ENCODE measurements around the gene TMEM154. TPM values are rescaled to one million over a fixed set of nuclear protein-coding genes. Genes with fewer than 3 reads are reported as not detected.

TMEM154 gene
- total and polyA plus RNA-seq, 10 of the 15 experiments (the other 5 are each of a cell fraction or from before 2014, with no cell fraction given): 5.1 to 41.4 (median 18.2) TPM

GRCh38 chr4:152605031-152605430 is 74.8 kb downstream of the TMEM154 start:
- intact Hi-C loops (cut with micrococcal nuclease; ENCODE audit: unreplicated experiment): no loop called here
- DNase-seq (ENCODE audit: low read depth, low spot score) (no peak), FAIRE-seq (no peak), ATAC-seq (no peak)
- Histone ChIP-seq H3K9me3 (replicated peaks; ENCODE audit: control insufficient read depth, insufficient read depth, low read length) (no peaks in the 10 kb centered on the region), H3K27me3 (replicated peaks in 1 of 2; ENCODE audit: control insufficient read depth in 2 of 2, insufficient read depth in 2 of 2, low read length in 1 of 2) (no peaks in the 10 kb centered on the region), H3K4me3 (no peak overlapping the region), H3K27ac (ENCODE audit: control insufficient read depth, insufficient read depth) (no peak overlapping the region), H3K4me1 (ENCODE audit: control insufficient read depth, insufficient read depth, low read length) (no peaks in the 10 kb centered on the region; the same call in 1 of the 2 replicates), H4K20me1 (ENCODE audit: control insufficient read depth, insufficient read depth) (no peaks in the 10 kb centered on the region), H3K4me2 (ENCODE audit: control insufficient read depth, insufficient read depth) (no peak overlapping the region), H3K79me2 (ENCODE audit: control insufficient read depth, insufficient read depth, low read length) (no peaks in the 10 kb centered on the region), H3K9ac (ENCODE audit: control insufficient read depth, insufficient read depth, low read length) (no peak overlapping the region), H3K36me3 (ENCODE audit: control insufficient read depth in 2 of 2, insufficient read depth in 2 of 2, low read length in 1 of 2) (no peaks in the 10 kb centered on the region), H2AFZ (ENCODE audit: control insufficient read depth, low read depth, low read length) (no peak overlapping the region)
- ChIA-PET POLR2A (no interaction called here), CTCF (no interaction called here), RAD21 (ENCODE audit: unreplicated experiment) (no interaction called here), SMC1A (ENCODE audit: uncharacterized antibody, unreplicated experiment) (interaction anchor here (1.1 kb wide), 1 partner anchor 101 kb away, joined by 3 read pairs; no protein-coding TSS in a partner anchor)
- WGBS (ENCODE audit: insufficient coverage, insufficient replicate concordance, low lambda C conversion rate, missing lambda C conversion rate): 61% methylated on average over 2 of the region's 2 CpGs
- in situ Hi-C loops (cut with MboI): no loop called here
- TF ChIP-seq SIN3A (IDR thresholded peaks at IDR 0.05; ENCODE audit: low read depth, low read length) (no peak), NRF1 (conservative IDR thresholded peaks at IDR 0.05; ENCODE audit: low read depth, low read length) (no peak), SPI1 (IDR thresholded peaks at IDR 0.05; ENCODE audit: borderline replicate concordance, insufficient read depth, low read depth, low read length) (no peak), YBX1 (IDR thresholded peaks at IDR 0.05) (no peak), MYC (IDR thresholded peaks at IDR 0.05; ENCODE audit: insufficient read depth, insufficient read length, insufficient replicate concordance, low read length, severe bottlenecking) (no peak), TCF12 (IDR thresholded peaks at IDR 0.05; ENCODE audit: low read depth, low read length) (no peak), PBX3 (IDR thresholded peaks at IDR 0.05; ENCODE audit: insufficient replicate concordance, low read depth, low read length) (no peak), NFYA (IDR thresholded peaks at IDR 0.05; ENCODE audit: borderline replicate concordance, low read depth, low read length) (no peak), WRNIP1 (IDR thresholded peaks at IDR 0.05; ENCODE audit: borderline replicate concordance, low read depth, low read length) (no peak), CHD4 (IDR thresholded peaks at IDR 0.05) (no peak), SRF (IDR thresholded peaks at IDR 0.05; ENCODE audit: low read depth in 2 of 2, low read length in 2 of 2) (no peak), ZZZ3 (IDR thresholded peaks at IDR 0.05; ENCODE audit: control insufficient read depth, insufficient read length, low read depth) (no peak), RCOR1 (conservative IDR thresholded peaks at IDR 0.05; ENCODE audit: low read depth, low read length) (no peak), SREBF2 (IDR thresholded peaks at IDR 0.05; ENCODE audit: low read length) (no peak), CBX5 (IDR thresholded peaks at IDR 0.05; ENCODE audit: low read depth) (no peak), EP300 (IDR thresholded peaks at IDR 0.05; ENCODE audit: borderline replicate concordance in 1 of 2, control insufficient read depth in 1 of 2, low read depth in 2 of 2, low read length in 2 of 2) (no peak)
- TF ChIP-seq, protein P1, sequence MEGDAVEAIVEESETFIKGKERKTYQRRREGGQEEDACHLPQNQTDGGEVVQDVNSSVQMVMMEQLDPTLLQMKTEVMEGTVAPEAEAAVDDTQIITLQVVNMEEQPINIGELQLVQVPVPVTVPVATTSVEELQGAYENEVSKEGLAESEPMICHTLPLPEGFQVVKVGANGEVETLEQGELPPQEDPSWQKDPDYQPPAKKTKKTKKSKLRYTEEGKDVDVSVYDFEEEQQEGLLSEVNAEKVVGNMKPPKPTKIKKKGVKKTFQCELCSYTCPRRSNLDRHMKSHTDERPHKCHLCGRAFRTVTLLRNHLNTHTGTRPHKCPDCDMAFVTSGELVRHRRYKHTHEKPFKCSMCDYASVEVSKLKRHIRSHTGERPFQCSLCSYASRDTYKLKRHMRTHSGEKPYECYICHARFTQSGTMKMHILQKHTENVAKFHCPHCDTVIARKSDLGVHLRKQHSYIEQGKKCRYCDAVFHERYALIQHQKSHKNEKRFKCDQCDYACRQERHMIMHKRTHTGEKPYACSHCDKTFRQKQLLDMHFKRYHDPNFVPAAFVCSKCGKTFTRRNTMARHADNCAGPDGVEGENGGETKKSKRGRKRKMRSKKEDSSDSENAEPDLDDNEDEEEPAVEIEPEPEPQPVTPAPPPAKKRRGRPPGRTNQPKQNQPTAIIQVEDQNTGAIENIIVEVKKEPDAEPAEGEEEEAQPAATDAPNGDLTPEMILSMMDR (IDR thresholded peaks at IDR 0.05 in 2 of 3, conservative IDR thresholded peaks at IDR 0.05 in 1 of 3; ENCODE audit: control insufficient read depth in 2 of 3, extremely low read depth in 1 of 3, insufficient read depth in 1 of 3, low read depth in 3 of 3, low read length in 3 of 3): no peak
- no TSS peak for BruUV-seq (replicated peaks)
